Sigmoid colon (tissue), 7 donors: ENCODE results near the gene GALNT18. TPM values are rescaled to one million over a fixed set of nuclear protein-coding genes. Genes with fewer than 3 reads are reported as not detected.

Source experiments
- DNase-seq: peaks from one replicate; pipeline ENCODE4 v3.0.0-alpha.2; 2019
- H3K27ac ChIP-seq, 4 donors: fragments of 200-600 bp; sonication (generic); one replicate each; pipeline ENCODE4 v1.5.1; 2016 to 2019; ENCODE audit warnings: mild to moderate bottlenecking in 1 of 4
- H3K27me3 ChIP-seq, 3 donors: fragments of 200-600 bp; sonication (generic); one replicate each; pipeline ENCODE4 v1.5.1; 2019; ENCODE audit warnings: mild to moderate bottlenecking in 1 of 3
- H3K36me3 ChIP-seq, 4 donors: fragments of 200-600 bp; sonication (generic); one replicate each; pipeline ENCODE4 v1.5.1; 2016 to 2019
- H3K4me1 ChIP-seq, 4 donors: fragments of 200-600 bp; sonication (generic); one replicate each; pipeline ENCODE4 v1.5.1; 2017 to 2019
- H3K4me3 ChIP-seq, 4 donors: fragments of 200-600 bp; sonication (generic); one replicate each; pipeline ENCODE4 v1.5.1; 2017 to 2019; ENCODE audit warnings: mild to moderate bottlenecking in 2 of 4, moderate library complexity in 1 of 4
- H3K9me3 ChIP-seq, 4 donors: fragments of 200-600 bp in 3 of 4; sonication (generic) in 3 of 4; one replicate each; pipeline versions ENCODE4 v1.5.1 to v1.6.1; 2013 to 2019
- EP300 ChIP-seq, 4 donors: sonication (generic); formaldehyde crosslinking; IDR thresholded peaks; one replicate each; pipeline ENCODE4 v1.6.1; 2017; ENCODE audit warnings: antibody characterized with exemption in 4 of 4
- POLR2A ChIP-seq, 2 donors: fragments of 450-650 bp; IDR thresholded peaks; one replicate each; pipeline ENCODE4 v1.6.1; 2016; ENCODE audit warnings: antibody characterized with exemption in 2 of 2, mild to moderate bottlenecking in 2 of 2, moderate library complexity in 2 of 2
- POLR2AphosphoS5 ChIP-seq, 4 donors: sonication (generic); formaldehyde crosslinking; IDR thresholded peaks; one replicate each; pipeline ENCODE4 v1.6.1; 2017; ENCODE audit warnings: antibody characterized with exemption in 4 of 4
- WGBS, 2 donors: extraction: QIAGEN DNeasy Blood & Tissue Kit; methylation state at CpG; one replicate each; pipeline ENCODE4 v1.1.7; 2013; 5-methylcytosine and 5-hydroxymethylcytosine counted together
- intact Hi-C: fragments of 100-400 bp; cut with DNase I; formaldehyde crosslinking; loops from one replicate; pipeline ENCODE4 v1.15.1; 2023
- polyA plus RNA-seq, 3 donors: library from polyadenylated mRNA; stranded (reverse); fragments of 200-250 nt; gene quantifications; one replicate each; pipeline ENCODE4 v1.2.3, GENCODE V29; 2013
- total RNA-seq, 4 donors: library from RNA; depleted of rRNA; stranded (reverse); fragments of >200 nt; gene quantifications; one replicate each; pipeline ENCODE4 v1.1.0, GENCODE V29; 2016
- TF ChIP-seq, protein P1 (sequence below), 4 experiments: fragments of 450-650 bp in 3 of 4; fragments of 200-600 bp in 1 of 4; IDR thresholded peaks; one replicate each; pipeline ENCODE4 v1.5.1; 2016 to 2019; ENCODE audit warnings: antibody characterized with exemption in 4 of 4, mild to moderate bottlenecking in 3 of 4, moderate library complexity in 2 of 4
- donor health status: healthy with polysubstance abuse.
- donor health status: Bipolar disorder and iron deficiency.
- donor health status: healthy.

The GALNT18 gene
- total and polyA plus RNA-seq, 7 donors, result 0.92 to 48.6 (median 34.9) TPM

DNA sequence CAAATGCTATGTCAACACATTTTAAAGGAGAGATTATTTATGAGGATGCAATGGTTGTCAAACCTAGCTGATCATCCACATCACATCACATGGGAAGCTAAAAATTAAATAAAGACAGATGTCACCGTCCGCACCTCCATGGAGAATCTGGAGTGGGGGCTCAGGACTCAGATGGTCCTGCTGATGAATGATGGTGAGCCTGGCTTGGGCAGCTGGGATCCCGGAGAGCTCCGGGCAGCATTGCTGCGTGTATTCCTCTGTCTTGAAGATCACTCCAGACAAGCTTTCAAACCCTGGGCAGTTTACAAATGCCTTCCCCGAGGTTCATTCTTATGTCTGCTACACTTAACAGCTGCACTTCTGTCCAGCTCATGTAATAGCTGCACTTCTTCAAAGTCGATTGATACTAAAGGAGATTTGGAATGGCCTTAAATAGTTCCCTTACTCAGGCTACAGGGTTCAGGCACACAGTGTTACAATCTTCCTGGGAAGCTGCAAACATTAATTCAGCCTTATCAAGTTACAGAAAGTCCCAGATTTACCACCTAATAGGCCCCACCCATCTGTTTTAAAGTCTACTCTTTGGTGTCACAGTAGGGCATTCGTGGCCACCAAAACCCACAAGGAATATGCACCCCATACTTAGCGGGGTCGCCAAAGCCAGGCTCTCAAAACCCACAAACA, 234.0 kb downstream of the GALNT18 start:
- intact Hi-C loops, result no loop called here
- no peak overlapping the region for H3K27ac ChIP-seq
- no peak overlapping the region for H3K4me3 ChIP-seq
- H3K27me3 ChIP-seq, result no peaks in the 10 kb centered on the region
- no peaks in the 10 kb centered on the region for H3K9me3 ChIP-seq
- 80 to 87% methylated on average over 10 of the region's 10 CpGs for WGBS, 2 donors
- DNase-seq, result no peak
- TF ChIP-seq, protein P1, sequence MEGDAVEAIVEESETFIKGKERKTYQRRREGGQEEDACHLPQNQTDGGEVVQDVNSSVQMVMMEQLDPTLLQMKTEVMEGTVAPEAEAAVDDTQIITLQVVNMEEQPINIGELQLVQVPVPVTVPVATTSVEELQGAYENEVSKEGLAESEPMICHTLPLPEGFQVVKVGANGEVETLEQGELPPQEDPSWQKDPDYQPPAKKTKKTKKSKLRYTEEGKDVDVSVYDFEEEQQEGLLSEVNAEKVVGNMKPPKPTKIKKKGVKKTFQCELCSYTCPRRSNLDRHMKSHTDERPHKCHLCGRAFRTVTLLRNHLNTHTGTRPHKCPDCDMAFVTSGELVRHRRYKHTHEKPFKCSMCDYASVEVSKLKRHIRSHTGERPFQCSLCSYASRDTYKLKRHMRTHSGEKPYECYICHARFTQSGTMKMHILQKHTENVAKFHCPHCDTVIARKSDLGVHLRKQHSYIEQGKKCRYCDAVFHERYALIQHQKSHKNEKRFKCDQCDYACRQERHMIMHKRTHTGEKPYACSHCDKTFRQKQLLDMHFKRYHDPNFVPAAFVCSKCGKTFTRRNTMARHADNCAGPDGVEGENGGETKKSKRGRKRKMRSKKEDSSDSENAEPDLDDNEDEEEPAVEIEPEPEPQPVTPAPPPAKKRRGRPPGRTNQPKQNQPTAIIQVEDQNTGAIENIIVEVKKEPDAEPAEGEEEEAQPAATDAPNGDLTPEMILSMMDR (IDR thresholded peaks at IDR 0.05), result no peak
- TF ChIP-seq EP300 (IDR thresholded peaks at IDR 0.05) (no peak), POLR2A (IDR thresholded peaks at IDR 0.05) (no peak), POLR2AphosphoS5 (IDR thresholded peaks at IDR 0.05) (no peak)
- no peaks in the 10 kb centered on the region for H3K36me3 ChIP-seq
- H3K4me1 ChIP-seq, result peaks cover 0 to 39% (median 15%) of the 10 kb centered on the region in 4 donors

DNA sequence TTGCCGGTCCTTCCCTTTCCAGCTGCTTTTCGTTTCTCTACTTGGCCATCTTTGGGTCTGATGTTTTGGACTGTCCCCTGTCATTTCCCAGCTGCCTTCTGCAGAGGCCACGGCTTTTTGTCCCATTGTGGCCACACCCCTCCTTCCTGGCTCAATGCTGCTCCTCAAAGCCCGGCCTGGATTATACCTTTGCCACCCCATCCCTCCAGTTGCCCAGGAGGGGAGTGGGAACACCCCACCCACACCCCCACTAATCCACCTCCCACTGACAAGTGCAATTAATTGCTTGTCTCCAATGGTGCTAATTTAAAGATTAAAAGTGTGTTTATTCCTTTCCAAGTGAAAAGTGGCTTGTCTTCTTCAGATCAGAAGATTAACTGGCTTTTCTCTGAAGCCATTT, 234.6 kb downstream of the GALNT18 start:
- H3K36me3 ChIP-seq, result no peaks in the 10 kb centered on the region
- peaks cover 0 to 36% (median 12%) of the 10 kb centered on the region in 4 donors for H3K4me1 ChIP-seq
- H3K27me3 ChIP-seq, result no peaks in the 10 kb centered on the region
- H3K27ac ChIP-seq, result no peak overlapping the region
- H3K9me3 ChIP-seq, result no peaks in the 10 kb centered on the region
- WGBS, 2 donors, result 61 to 80% methylated on average over 4 of the region's 4 CpGs
- intact Hi-C loops, result no loop called here
- H3K4me3 ChIP-seq, result no peak overlapping the region
- TF ChIP-seq POLR2AphosphoS5 (IDR thresholded peaks at IDR 0.05), result no peak
- no peak for TF ChIP-seq EP300 (IDR thresholded peaks at IDR 0.05)
- no peak for TF ChIP-seq POLR2A (IDR thresholded peaks at IDR 0.05)
- TF ChIP-seq, protein P1 (IDR thresholded peaks at IDR 0.05), result no peak
- no peak for DNase-seq

DNA sequence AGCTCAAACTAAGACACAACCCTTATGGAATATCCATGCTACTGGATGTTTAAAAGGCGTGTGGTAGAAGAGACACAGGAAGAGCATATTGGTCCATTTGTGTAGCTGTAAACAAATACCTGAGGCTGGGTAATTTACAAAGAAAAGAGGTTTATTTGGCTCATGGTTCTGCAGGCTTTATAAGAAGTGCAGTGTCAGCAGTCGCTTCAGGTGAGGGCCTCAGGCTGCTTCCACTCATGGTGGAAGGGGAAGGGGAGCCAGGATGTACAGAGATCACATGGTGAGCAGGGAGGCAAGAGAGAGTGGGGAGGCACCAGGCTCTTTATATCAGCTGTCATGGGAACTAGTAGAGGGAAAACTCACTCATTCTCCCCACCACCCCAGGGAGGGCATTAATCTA, 237.0 kb downstream of the GALNT18 start:
- DNase-seq, result no peak
- Histone ChIP-seq H3K27ac (no peak overlapping the region), H3K4me3 (no peak overlapping the region), H3K9me3 (no peaks in the 10 kb centered on the region), H3K4me1 (peaks cover 0 to 37% (median 3%) of the 10 kb centered on the region in 4 donors), H3K27me3 (no peaks in the 10 kb centered on the region), H3K36me3 (no peaks in the 10 kb centered on the region)
- 89 to 98% methylated on average over 2 of the region's 2 CpGs for WGBS, 2 donors
- TF ChIP-seq POLR2AphosphoS5 (IDR thresholded peaks at IDR 0.05) (no peak), POLR2A (IDR thresholded peaks at IDR 0.05) (no peak), EP300 (IDR thresholded peaks at IDR 0.05) (no peak)
- TF ChIP-seq, protein P1 (IDR thresholded peaks at IDR 0.05), result no peak
- intact Hi-C loops, result no loop called here

DNA sequence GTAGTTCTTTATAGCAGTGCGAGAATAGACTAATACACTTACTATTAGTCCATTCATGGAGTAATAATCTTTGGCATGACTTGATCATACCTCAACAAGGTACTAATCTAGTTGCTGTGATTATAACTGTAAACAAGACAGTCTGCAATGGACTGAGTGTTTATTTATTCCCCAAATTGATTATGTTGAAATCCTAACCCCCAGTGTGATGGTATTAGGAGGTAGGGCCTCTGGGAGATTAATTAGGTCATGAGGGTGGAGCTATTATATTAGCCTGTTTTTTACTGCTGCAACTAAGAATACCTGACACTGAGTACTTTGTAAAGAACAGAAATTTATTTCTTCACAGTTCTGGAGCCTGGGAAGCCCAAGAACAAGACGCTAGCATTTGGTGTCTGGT, 237.8 kb downstream of the GALNT18 start:
- no peak overlapping the region for H3K4me3 ChIP-seq
- no peaks in the 10 kb centered on the region for H3K9me3 ChIP-seq
- WGBS, 2 donors, result 91 to 96% methylated on average over 2 of the region's 2 CpGs
- H3K4me1 ChIP-seq, result peaks cover 0 to 32% (median 3%) of the 10 kb centered on the region in 4 donors
- H3K36me3 ChIP-seq, result no peaks in the 10 kb centered on the region
- TF ChIP-seq POLR2AphosphoS5 (IDR thresholded peaks at IDR 0.05), result no peak
- TF ChIP-seq POLR2A (IDR thresholded peaks at IDR 0.05), result no peak
- no peak for TF ChIP-seq EP300 (IDR thresholded peaks at IDR 0.05)
- TF ChIP-seq, protein P1 (IDR thresholded peaks at IDR 0.05), result no peak
- intact Hi-C loops, result no loop called here
- DNase-seq, result no peak
- no peak overlapping the region for H3K27ac ChIP-seq
- no peaks in the 10 kb centered on the region for H3K27me3 ChIP-seq
